SIG-M5 treated with dmso at 0.1 percent for 504 hours (cell line): ENCODE measurements around the gene XRCC3.

Experiments used
- DNase-seq: peaks from one replicate; lab custom pipeline; 2025; ENCODE audit not compliant: unreplicated experiment; lab: John Stamatoyannopoulos, UW

XRCC3 gene

DNA sequence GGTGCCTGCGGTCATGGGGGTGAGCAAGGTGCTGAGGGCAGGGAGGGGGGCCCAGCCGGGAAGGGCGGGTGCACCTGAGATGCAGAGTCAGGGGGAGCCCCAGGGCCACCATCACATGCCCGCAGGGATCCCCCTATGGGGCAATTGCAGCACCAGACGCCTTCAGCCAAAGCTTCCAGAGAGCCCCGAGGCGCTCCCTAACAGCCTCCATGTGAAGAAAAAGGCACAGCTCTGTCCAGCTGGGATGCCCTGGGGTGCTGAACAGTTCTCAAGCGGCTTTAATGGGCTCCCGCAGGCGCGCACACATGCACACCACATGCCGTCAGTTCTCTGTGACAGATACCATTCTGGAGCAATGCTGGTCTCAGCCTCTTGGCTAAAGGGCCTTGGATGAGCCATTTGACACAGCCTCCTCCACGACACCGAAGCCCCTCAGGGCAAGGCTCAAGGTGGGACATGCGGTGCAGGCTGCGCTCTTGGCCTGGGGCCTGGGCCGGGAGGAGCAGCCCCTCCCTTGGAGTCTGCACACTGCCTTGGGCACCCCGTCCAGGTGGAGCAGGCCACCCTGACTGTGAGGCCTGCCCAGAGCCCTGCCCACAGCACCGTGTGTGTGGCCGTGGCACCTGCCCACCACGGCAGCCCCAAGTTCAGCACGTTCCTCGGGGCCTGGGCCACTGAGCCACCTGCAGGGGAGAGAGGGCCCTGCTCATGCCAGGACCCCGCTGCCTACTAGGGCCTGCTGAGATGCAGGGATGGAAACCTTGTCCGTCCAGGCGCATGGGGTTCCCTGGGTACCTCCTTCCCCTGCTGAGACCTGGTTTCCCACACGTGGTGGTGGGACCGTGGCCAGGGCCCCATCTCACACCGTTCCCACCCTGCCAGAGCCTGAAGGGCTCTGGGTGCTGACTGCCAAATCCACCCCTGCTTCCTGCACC, 7.7 kb downstream of the XRCC3 start:
- DNase-seq = no peak

DNA sequence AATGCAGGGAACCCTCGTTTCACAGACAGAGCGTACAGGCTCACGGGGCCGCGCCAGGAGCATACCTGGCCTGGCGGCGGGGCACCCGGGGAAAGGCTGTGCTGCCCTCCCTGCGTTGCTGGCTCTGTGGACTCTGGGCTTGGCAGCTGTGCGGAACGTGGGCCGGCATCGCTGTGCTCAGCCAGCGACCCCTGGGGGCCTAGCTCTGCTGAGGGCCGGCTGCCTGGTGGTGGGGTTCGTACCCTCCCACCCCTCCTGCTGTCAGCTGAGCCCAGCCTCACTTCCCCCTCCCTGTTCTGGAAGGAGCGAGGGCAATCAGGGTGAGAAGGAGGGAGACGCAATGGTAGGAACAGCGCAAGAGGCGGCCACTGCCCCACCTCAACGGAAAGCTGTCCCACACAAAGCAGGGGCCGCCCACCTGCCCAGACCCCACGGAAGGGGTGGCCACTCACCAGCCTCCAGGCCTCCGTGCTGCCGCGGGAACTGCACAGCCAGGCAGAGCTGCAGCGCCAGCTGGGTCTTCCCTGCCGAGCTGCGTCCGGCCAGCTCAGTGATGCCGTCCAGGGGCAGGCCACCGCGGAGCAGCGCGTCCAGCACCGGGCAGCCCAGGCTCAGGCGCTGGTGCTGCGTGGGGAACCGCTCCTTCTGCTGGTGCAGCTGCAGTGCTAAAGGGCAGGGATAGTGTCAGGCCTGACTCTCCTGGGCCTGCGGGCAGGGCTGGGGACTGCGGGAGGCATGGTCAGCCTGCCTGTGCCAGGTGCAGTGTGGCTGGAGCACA, 8.5 kb downstream of the XRCC3 start:
- DNase-seq = no peak

DNA sequence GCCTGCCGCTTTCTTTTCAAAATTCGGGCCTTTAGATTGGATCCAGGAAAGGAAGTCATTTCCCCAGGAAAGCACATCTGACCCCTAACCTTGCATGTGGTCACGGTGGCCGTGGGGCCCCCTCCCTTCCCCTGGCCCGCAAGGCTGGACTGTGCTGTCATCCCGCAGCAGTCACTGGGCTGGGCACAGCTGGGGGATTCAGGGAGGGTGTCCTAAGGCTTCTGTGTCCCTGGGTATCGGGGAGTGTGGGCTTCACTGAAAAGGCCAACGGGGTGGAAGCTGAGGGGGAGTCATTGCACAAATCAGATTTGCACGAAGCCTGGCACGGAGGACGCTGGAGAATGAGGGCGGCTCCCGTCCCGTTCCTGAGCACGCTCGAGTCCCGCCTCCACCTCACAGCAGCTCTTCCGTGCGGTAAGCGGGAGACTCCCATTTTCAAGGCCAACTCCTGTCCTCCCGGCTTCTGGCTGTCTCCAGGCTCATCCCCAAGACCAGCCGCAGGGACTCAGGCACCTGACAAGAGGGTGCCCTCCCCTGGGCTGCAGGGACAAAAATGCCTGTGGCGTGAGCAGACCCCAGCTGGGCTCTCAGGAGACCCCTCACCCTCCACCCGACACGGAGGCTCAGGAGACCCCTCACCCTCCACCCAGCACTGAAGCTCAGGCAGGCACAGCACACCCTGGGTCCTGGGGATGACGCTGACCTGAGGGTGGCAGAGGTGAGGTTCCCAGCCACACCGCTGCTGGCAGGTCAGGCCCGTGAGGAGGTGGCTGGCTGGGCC, 9.6 kb downstream of the XRCC3 start:
- no peak for DNase-seq

DNA sequence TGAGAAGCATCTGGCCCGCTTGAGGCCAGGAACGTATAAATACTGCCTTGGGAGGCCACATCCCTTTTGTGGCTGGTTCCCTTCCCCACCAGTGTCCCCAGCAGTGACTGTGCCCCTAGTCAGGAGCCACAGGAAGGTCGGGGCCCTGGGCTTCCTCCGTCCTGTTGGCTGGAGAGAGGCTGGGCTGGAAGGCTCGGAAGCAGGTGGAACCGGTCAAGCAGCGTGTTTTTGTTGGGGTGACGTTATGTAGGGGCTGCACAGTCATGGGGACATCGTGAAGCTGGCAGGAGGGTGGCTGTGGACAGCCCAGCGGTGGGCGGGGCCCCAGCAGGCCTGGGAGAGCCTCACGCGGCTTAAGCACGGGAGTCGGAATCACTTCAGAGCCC, 10.1 kb downstream of the XRCC3 start:
- peak; percentile 31 for DNase-seq

DNA sequence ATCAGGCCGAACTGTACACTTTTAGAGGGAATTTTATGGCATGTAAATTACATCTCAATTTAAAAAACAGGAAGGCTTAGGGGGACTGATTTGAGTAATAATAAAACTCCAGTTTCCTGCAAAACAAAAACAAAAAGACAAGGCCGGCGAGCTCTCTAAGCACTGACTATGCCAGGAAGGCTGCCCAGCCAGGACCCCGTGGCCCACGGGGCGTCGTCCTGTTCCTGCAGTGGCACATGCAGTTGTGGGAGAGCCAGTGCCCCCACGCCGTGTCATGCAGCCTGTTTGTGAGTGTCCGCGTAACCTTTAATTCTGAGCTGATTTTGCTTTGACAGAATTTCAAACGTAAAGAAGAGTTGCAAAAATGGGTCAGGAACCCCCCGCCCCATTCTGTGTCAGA, 10.5 kb downstream of the XRCC3 start:
- DNase-seq = no peak

DNA sequence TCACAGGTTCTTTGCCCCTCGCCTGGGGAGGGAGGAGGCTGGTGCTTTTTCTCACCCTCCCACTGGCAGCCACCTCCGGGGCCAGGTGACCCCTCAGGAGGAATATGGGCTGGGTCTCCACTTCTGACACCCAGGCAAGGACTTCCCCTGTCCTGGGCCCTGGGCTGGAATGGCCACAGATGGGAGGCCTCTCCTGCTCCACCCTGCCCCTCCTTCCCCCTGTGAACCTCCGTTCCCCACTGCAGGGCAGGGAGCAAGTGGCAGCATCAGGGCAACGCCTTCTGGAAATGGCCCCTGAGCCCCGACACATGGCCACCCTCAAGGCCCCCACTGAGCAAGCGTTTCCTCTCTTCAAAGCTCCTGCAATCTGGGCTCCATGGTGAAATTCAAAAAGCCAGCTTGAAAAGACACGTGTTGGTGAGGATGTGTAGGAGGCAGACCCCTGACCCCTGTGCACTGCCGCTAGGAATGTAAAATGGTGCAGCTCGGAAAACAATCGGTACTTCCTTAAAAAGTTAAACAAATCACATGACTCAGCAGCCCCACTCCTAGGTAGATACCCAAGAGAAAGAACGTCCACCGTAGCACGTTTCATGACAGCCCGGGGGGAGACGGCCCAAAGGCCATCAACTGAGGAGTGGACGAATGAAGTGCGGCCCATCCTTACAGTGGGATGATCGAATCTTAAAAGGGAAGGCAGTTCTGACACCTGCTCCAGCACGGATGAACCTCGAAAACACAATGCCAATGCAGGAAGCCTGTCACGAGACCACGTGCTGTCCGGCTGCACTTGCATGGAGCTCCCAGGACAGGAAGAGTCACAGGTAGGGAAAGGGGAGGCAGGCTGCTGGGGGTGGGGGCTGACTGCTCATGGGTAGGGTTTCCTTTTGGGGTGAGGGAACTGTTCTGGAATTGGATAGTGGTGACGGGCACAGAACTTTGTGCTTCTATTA, 11.5 kb downstream of the XRCC3 start:
- DNase-seq = no peak

DNA sequence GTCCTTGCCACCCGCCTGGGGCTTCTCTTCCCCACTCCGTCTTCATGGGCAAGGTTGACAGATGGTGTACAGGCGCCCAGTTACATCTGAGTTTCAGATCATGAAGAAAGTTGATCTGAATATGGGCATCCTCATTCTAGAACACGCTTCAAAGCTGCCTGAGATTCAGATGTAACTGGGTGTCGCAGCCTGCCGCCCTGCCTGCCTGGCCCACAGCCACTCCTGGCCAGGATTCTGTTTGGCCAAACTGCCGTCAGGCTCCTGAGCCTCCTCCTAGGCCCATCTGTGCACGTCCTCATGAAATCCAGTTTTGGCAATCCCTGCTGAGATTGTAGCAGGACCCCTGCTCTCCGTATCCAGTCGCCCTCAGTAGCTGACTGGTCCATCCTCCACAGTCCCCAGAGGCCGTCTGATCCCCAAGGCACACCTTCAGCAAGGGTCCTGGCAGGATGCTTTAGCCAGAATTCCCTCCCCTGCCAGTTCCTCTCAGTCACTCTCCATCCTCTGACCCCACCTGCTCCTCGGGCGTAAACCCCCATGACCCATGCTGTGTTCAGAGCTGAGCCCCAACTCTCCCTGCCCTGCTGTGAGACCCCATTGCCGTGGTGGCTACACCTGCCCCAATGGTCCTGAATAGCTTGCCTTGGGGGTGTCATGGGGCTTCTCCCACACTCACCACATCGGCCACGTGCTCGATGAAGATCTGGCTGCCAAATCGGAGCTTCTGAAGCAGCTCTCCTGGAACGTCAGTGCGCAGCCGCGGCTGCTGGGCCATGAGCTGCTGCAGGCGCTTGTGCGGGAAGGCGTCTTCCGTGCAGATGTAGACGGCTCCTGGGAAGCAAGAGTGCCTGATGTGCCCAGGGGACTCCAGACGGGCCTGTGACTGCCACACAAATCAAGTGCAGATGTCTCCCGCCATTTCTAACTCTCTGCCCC, 12.5 kb downstream of the XRCC3 start:
- DNase-seq = no peak

DNA sequence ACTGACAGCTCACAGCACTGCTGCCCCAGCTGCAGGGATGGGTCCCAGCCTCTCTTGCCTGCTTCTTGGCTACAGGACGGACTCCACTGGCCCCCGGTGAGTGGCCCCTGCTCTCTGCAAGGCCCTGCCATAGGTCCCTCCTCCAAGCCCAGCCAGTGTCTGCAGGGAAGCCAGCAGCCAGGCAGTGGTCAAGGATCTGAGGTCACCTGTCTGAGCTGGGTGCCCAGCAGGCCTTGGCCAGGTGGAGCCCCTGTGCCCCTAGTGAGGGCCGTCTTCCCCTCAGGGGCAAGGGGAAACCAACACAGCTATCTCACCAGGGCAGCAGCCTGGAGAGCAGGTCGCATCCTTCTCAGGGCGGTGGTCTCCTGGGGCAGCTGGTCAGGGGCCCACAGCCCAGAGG, 13.2 kb downstream of the XRCC3 start:
- no peak for DNase-seq

DNA sequence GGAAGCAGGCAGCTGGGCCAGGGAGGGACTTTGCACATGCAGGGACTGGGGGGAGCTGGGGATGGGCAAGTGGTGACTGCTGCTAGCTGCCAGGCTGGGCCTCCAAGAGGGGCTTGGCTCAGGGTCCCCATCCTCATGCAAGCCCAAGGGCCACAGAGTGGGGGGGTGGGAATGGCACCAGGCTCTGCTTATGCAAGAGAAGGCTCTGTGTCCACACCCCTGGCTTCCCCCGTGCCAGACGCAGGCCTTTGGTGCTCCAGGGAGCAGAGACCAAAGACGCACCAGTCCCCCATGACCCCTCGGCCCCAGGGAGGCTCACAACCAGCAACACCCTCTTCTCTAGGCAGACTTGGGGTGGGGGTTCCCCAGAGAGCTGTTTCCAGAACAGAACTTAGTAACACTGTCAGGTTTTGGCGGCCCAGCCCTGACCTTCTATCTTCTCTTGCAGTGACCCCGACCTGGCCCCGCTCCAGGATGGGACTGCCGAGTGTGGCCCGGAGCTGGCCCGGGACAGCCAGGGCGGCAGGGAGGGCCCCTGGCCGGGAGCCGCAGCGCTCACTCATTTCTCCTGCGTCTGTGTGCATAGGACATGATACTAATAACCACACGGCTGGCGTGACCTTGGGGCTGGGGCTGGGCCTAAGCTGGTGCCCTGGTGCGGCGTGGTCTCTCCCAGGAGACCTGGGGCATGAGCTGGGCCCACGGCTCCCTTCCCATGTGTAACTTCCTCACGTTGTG, 14.3 kb downstream of the XRCC3 start:
- no peak for DNase-seq

DNA sequence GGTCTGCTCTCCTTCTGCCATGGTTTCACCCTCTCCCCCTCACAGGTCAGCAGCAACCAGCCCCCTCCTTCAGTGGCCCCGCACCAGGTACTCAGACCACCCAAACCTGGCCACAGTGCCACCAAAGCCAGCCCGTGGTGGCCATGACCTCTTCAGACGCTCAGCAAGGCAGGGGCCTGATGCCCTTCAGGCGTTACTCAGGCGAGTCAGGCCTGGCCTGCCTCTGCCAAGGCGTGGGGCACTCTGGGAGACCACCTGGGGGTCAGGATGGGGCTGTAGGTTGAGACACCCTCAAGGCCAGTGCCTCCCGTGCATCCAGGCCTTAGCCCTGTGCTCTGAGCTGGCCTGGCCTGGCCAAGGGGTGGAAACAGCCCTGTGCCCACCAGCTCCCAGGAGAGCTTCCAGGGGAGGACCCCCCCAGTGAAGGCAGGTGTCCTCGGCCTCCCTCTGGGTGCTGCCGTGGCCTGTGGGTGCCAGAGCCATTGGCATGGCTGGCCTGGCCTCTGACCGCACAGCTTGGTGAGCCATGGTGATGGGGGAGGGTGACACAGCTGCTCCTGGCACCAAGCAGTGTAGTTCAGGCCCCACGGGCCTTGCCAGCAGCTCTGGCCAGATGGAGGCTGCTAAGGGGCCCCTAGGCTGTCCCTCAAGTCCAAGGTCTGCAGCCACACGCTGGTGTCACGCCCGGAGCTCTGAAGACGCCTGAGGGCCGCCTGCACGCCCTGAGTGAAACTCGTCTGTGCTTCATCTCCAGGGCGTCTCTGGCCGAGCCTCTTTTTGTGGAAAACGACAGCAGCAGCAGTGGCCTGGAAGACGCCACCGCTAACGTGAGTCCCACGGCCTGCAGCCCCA, 15.1 kb downstream of the XRCC3 start:
- DNase-seq = no peak

DNA sequence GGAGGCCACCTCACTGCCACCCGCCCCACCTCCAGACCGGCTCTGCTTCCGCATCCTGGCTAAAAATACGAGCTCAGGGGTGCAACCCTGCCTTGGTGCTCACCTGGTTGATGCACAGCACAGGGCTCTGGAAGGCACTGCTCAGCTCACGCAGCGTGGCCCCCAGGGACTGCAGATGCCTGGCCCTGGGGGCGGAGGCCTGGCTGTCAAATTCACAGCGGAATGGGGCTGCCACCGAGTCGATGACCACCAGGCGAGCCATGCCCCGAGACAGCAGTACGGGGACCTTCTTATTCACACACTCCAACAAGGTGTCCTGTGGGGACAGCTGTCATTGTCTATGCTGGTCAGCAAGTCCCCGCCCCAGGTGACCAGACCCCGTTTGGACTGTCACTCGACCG, 16.0 kb downstream of the XRCC3 start:
- DNase-seq = no peak

DNA sequence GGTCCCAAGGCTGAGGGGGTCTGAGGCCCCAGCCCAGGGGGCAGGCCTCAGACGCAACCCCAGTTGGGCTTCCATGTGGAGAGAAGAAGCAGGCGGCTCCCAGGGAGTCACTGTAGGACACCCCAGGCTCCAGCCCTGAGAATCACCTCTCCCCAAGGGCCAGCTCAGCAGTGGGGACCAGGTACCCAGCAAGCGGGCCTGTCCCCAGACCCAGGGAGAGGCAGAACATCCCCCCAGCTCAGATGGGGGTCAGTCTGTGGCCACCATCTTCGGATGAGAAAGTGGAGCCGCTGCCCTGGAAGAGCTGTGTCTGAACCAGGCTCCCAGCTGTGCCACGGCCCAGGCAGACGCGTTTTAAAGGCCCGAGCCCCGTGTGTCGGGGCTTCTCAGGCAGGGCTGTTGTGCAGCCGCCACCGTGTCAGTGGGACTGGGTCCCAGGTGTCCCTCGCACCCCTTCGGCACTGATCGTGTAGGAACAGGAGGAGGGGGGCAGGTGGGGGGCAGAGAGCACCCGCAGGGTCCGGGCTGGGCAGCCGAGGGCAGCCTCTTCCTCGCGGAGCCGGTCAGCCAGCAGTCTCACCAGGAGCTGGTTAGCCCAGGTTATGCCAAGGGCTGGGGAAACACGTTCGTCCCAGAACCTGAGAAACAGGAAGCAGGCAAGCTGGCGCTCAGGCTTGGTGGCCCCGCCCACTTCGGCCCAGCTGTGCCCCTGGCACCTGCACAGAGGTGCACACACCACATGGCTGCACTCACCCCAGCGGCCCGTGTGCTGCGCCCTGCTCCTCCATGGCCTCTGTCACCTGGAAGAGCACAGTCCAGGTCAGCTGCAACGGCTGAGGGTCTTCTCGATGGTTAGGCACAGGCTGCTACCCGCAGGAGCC, 16.6 kb downstream of the XRCC3 start:
- DNase-seq = peak; percentile 21

DNA sequence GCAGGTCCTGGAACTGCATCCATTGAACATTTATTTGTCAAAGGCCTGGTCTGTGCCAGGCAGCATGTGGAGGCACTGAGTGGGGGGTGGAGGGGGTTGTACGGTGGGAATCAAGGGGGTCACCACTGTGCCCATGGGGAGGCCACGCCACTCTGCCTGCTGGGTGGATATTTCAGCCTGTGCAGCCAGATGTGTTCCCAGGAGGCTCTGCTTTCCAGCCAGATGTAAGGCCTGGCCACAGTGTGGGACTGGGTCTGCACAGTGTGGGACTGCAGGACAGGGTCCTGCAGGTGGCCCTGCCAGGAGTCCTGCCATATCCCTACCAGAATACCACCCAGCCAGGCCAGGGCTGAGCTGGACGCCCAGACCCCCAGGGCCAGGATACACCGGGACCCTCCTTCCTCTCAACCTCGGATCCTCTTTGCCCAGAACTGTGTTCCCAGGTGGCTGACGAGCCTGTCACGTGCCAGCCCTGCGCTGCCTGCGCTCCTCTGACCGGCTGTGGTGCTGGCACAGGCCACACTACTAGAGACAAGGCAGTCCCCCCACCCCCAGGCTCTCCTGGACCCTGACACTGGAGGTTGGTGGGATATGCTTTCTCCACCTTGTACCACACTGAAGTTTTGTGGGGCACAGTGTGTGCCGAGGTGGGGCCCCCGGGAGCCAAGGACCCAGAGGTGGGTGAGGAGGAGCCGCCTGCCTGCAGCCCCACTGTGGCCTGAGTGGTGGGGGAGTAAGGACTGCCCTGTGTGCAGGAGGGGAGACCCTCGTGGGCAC, 17.5 kb downstream of the XRCC3 start:
- DNase-seq = no peak

DNA sequence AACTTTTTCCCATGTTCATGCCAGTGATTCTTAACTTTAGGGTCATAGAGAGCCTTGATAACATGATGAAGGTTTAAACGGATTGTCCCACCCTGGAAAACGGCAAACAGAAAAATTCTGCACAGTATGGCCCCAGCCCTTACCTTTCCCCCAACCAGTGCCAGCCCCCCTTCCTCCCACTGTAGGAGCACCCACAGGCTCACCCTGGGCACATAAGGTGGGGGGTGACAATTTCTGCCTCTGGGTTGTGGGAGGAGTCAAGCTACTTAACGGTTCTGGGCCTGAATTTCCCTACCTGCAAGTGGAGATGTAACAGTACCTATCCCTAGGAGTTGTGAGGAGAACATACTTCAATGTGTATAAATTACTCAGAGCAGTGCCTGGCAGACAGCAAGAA, 18.0 kb downstream of the XRCC3 start:
- no peak for DNase-seq

DNA sequence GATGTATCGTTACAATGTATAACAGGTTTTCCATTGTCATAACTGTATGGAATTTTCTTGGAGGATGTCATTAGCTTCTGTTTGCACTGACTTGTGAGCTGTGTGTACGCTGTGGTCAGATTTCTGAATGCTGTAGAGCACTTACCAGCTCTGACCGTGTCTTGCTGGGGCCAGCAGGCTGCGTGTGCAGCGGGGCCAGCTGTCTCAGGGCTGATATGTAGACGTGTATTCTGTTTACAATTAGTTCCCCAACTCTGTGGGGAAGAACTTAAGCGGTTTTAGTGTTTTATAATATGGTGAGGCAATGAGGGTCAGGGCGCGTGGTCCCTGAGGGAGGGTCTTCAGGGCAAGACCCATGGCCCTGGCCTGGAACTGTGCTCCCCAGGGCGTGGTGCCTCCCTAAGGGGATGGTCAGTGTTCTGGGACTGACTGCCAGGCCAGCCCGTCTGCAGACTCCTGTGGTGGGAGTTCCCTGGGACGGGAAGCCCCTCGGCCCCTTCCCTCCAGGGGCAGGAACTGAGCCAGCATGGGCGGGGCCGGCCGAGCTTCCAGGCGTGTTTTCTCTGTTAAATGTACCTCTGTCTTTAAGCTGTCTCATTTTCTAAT, 18.7 kb downstream of the XRCC3 start:
- no peak for DNase-seq

DNA sequence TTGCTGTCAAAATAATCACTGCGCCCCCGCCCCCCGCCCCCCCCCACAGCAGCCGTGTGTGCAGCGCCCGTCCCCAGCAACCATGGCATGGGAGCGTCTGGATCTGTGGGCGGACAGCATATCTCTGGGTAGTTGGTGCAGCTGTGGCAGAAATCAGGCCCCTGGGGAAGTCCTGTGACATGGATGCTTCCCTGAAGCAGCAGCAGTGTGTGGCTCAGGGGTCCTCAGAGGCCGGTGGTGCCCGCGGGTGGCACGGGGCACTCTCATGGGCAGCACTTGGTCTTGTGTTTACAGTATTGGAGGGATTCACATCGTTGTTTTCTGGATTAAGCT, 19.2 kb downstream of the XRCC3 start:
- no peak for DNase-seq
